AG04449 (cell line): ENCODE data around the gene SIPA1L3.

Experiments
- CTCF ChIA-PET: fragments of 350-600 bp; formaldehyde crosslinking; extraction: SDS; loops from one replicate; lab custom pipeline; 2021; ENCODE audit warnings: antibody characterized with exemption; lab: Yijun Ruan, JAX
- POLR2A ChIA-PET: fragments of 400-600, 350-600 bp; formaldehyde crosslinking; extraction: SDS; loops from one replicate; lab custom pipeline; 2020; ENCODE audit warnings: antibody characterized with exemption, inconsistent platforms; lab: Yijun Ruan, JAX
- DNase-seq: peaks from one replicate; pipeline ENCODE4 v3.0.0-alpha.2; 2010; ENCODE audit warnings: low read depth, low spot score
- H3K4me3 ChIP-seq: 2 replicates; pipeline ENCODE4 v1.5.1; 2011; ENCODE audit warnings: low read depth, mild to moderate bottlenecking, control low read depth, low read length
- CTCF ChIP-seq: IDR thresholded peaks from one replicate; pipeline ENCODE4 v1.5.1; 2011; ENCODE audit warnings: mild to moderate bottlenecking, moderate library complexity, low read length, control low read depth, inconsistent platforms; ENCODE audit not compliant: insufficient read depth; ENCODE audit errors: missing control alignments

SIPA1L3 gene

GRCh38 chr19:38172001-38172400 lies 265.0 kb downstream of the SIPA1L3 start:
- ChIA-PET CTCF (interaction anchor here (1.4 to 2.4 kb wide), 2 partner anchors 30 to 270 kb away, joined by 4 to 7 read pairs; no protein-coding TSS in a partner anchor), POLR2A (no interaction called here)
- TF ChIP-seq CTCF, result no peak
- no peak overlapping the region for H3K4me3 ChIP-seq
- no peak for DNase-seq

- ChIA-PET CTCF (no interaction called here), POLR2A (no interaction called here)
- TF ChIP-seq CTCF, result no peak
- no peak for DNase-seq
- no peak overlapping the region for H3K4me3 ChIP-seq
Measured at GRCh38 chr19:38173291-38174041, 266.5 kb downstream of the SIPA1L3 start.

- POLR2A ChIA-PET, result interaction anchor here (0.8 kb wide), 1 partner anchor 171 kb away, joined by 3 read pairs; no protein-coding TSS in a partner anchor
- CTCF ChIA-PET, result no interaction called here
- no peak for TF ChIP-seq CTCF
- H3K4me3 ChIP-seq, result no peak overlapping the region
- no peak for DNase-seq
Measured at GRCh38 chr19:38175422-38175821, 268.4 kb downstream of the SIPA1L3 start.

GRCh38 chr19:38180071-38180470 lies 273.1 kb downstream of the SIPA1L3 start:
- ChIA-PET POLR2A (no interaction called here), CTCF (no interaction called here)
- TF ChIP-seq CTCF, result no peak
- DNase-seq, result no peak
- no peak overlapping the region for H3K4me3 ChIP-seq

- TF ChIP-seq CTCF, result no peak
- no peak for DNase-seq
- ChIA-PET POLR2A (no interaction called here), CTCF (interaction anchor here (0.8 to 2.8 kb wide), 5 partner anchors 40 to 284 kb away, joined by 3 to 10 read pairs (median 3); no protein-coding TSS in a partner anchor)
- H3K4me3 ChIP-seq, result no peak overlapping the region
Measured at GRCh38 chr19:38182536-38183210, 275.7 kb downstream of the SIPA1L3 start.
